Stimulated activated CD4-positive, alpha-beta T cell treated with anti-CD3 and anti-CD28 coated beads, Interleukin-4, amount 100 ng/mL, for 4 hours (primary cell): ENCODE data around the gene ARL6IP1.
A peak's percentile ranks its signal among the peaks of the same experiment; 100 is the strongest.

Experiments used
- DNase-seq, 2 experiments: peaks; one replicate each; pipeline ENCODE4 v3.0.0-alpha.2; 2020

ARL6IP1 gene

DNA sequence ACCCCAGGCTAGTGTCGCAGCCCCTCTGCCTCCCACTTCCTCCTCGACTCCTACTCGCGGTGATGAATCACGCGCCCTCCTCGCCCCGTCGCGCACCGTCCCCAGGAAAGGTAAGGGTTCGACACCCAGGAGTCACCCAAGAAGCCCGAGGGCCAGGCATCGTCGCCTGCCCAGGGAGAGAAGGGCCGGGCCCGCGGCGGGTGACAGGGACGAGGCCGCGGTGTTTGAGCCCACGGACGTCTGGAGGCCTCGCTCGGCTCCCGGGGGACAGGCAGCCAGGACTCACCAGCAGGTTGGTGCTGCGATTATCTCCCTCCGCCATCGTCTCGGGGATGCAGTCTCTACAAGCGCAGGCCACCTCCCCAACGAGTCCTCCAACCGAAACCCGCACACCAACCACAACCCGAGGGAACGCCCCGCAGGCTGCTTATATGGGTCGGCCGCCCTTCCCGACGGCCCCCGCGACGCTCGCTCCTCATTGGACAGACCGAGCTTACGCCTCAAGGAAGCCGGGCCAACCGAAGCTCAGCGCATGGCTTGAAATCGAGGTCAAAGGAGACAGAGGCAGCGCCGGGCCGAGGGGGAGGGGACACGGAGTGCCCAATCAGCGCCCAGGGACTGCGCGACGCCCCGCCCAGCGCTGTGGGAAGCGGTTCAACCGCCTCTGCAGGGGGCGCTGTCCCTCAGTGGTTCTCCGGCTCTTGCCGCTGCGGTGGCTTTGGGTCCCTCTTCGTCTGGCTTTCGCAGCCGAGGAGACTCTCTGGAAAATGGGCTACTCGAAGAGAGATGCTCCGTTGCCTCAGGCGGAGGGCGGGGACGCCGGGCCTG is at the start of gene ARL6IP1:
Gene ARL6IP1, minus strand, starts transcription at position 405 of the 828 bp plus-strand sequence. Its CDS starts 83 bp downstream, at position 322.
- DNase-seq = peak; percentile 98 to 99

DNA sequence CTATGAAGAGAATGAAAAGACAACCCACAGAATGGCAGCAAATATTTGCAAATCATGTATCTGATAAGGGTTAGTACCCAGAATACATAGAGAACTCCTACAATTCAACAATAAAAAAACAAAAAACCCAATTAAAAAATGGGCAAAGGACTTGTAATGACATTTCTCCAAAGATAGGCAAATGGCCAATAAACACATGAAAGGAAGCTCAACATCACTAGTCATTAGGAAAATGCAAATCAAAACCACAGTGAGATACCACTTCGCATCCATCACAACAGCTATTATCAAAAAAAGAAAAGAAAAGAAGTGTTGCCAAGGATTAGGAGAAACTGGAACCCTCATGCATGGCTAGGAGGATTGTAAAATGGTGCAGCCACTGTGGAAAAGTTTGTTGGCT is 45.1 kb upstream of the ARL6IP1 start:
- no peak for DNase-seq

GRCh38 chr16:18842565-18842964 is 41.2 kb upstream of the ARL6IP1 start:
- no peak for DNase-seq

DNA sequence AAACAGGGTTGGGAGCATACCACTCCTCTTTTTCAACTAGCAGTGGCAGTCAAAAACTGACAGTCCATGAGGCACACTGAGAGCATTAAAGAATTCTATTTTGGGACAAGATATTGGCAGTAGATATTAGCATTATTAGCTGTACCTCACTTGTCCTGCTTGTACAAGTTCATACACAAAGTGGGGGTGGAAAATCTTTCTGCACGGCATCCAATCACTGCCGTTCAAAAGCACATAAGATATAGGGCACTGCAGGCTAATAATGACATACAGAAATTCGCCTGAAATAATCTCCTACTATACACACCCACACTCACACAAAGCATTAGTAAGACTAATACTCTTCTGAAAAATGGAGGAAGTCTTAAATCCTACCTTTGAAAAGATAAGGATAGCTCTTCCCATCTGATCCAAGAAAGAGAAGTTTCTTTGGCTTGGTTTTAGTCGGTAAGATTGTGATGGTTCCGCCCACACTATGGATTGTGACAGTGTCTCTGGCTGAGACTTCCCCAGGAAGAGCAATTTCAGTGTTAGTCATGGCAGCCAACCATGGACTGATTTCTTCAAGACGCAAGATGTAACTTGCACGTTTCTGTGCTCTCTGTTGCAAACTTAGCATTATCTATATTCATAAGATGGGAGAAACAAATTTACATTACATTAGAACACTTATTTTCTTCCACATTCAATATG is 40.6 kb upstream of the ARL6IP1 start:
- DNase-seq = no peak

- DNase-seq = no peak
These were observed 38.2 kb upstream of the ARL6IP1 start for GRCh38 chr16:18839555-18839954.

DNA sequence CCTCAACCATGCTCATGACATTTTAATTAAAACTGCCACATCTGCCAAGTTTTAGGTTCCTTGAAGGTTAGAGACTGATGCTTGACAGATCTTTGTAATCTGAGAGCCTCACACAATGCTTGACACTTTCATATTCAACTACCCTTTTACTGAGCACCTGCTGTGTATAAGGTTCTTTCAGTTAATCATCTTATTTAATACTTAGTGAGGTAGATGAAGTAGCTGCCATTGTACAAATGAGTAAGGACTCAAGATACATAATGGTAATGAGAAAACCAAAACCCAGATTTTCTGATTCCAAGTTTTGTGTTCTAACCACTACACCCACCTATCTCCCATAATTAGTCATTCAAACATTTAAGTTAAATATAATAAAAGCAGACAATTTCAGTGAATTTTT is 35.4 kb upstream of the ARL6IP1 start:
- DNase-seq = no peak

DNA sequence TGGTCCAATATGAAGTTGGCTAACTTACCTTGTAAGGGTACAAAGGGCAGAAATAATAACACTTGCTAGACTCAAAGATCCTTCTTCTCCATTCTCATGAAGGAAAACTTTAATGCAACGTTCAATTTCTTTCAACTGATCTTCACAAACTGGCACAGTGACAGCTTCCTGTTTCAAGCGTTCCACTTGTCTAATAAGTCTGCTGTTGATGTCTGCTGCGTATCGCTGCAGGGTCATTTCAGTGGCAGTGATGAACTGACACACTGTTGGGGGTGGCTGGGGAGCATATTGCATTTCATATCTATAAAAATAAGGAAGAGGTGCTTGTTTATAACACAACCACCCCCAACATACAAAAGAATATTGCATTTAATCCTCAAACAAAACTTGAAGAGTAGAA is 33.5 kb upstream of the ARL6IP1 start:
- no peak for DNase-seq

- no peak for DNase-seq
These were observed 32.6 kb upstream of the ARL6IP1 start for GRCh38 chr16:18833707-18834505.

DNA sequence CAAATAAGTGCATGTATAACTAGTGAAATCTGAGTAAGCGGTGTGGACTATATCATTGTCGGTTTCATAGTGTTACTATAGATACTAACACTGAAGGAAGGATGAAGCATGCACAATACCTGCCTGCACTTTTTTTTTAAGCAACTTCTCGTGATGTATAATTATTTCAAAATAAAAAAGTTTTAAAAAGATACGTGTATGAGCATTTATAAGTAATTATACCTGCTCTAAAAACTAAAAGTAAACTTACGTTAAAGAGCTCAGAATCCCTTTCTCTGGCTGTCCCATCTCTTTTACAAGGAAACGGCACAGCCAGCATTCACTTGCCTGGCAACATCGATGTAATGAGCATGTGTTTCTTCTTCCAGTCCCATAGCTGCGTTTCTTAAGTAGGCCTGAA is 31.3 kb upstream of the ARL6IP1 start:
- no peak for DNase-seq

DNA sequence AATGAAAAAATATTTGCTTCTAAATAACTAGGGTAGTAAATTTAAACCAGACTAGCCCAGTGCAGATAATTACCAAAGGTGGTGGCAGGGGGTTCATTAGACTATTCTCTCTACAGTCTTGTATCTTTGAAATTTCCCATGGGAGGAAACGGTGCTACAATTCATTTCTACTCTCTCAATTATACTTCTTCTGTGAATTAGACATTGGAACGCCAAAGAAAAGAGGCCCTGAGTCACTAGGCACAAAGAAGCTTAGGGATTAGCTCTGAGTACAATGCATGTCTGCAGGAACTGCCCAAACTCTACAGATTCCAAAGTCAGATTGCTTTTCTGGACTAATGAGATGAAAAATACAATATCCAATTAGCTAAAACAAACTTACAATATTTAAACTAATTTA is 30.7 kb upstream of the ARL6IP1 start:
- no peak for DNase-seq

DNA sequence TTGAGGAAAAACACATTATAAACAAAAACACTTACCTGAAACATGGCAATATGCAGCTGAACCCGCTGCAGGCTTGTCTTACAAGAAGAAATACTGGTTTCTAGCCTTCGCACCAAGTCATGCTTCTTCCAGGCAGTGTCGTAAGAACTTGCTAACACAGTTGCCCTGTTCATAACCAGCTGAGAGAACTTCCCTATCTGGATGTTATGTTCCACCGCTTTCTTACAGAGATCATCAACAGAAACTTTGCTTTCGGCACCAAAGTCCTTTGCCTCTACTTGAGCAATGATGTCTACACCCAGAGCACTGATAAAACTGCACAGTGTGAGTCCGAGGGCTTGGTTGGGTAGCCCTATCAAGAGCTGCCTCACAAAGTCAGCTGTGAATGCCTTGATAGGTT is 27.9 kb upstream of the ARL6IP1 start:
- no peak for DNase-seq

- no peak for DNase-seq
These were observed 26.5 kb upstream of the ARL6IP1 start for GRCh38 chr16:18827890-18828289.

DNA sequence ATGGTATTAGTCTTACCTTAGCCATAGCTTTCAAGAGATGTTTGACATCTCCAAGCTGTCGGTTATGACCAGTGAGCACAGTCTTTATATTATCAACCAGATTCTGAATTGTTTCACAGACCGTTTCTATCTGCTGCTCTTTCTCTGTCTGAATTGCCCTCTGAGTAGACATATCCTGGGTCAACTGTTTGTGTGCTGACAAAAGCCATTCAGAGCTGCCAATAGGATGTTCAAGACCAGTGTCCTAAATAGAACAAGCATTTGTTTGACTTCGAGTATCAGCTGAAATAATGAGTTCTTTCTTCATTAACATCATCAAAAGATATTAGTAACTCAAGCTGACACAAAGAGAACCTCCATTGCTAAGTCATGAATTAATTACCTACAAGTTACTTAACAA is 14.9 kb upstream of the ARL6IP1 start:
- DNase-seq = no peak

- no peak for DNase-seq
These were observed 10.6 kb upstream of the ARL6IP1 start for GRCh38 chr16:18811925-18812324.

GRCh38 chr16:18809165-18809564 is 7.8 kb upstream of the ARL6IP1 start:
- DNase-seq = no peak

GRCh38 chr16:18805257-18805773 is 4.0 kb upstream of the ARL6IP1 start:
- no peak for DNase-seq

DNA sequence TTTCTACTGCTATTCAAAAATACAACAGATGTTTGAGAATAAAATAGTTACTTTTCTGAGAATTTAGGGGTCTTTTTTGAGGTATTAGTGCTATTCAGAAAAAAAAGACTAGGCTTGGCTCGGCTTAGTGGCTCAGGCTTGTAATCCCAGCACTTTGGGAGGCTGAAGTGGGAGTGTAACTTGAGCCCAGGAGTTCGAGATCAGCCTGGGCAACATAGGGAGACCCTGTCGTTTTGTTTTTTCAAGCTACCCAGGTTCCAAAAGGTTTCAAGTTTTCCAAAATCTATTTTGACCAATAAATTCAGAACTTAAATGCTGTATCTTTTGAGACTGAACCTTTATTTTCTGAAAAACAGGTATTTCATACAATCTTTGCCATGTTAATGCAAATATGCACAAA is 3.2 kb upstream of the ARL6IP1 start:
- no peak for DNase-seq

GRCh38 chr16:18803569-18804462 is 2.5 kb upstream of the ARL6IP1 start:
- no peak for DNase-seq

GRCh38 chr16:18802767-18803343 is 1.5 kb upstream of the ARL6IP1 start:
- DNase-seq = no peak

DNA sequence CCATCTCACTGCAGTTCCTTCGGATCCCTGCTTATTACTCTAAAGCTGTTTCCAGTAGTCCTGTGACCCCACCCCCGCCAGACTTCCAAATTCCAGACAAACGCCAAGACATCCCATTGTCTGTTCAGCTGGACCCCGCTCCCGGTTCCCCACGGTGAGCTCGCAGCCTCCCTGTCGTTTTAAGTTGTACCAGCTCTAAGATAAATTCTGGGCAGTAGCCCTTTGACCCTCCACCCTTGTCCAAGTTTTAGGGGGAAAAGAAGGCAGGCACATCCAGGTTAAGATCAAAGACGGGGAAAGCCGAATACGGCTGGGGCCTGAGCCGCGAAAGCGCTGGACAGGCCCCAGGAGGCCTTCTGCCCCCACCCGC is 589 bp downstream of the ARL6IP1 start:
- DNase-seq = no peak

DNA sequence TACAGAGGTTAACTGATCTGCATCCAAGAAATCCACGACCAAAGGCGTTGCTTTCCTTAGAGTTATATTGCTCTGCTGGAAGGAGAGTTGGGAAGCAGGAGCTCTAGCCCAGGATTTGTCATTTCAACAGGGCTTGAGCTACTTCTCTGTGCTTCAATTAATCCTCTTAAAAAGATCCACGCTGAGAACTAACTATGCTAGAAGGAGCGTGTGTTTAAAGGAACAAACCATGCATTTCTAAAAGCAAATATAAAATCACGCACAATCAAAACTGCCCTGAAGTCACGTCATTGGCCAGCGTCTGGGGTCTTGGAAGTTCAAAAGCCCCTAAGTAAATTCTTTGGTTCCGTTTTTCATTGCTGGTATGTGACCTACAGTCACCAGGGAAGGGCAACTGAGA is 1.1 kb downstream of the ARL6IP1 start:
- no peak for DNase-seq

DNA sequence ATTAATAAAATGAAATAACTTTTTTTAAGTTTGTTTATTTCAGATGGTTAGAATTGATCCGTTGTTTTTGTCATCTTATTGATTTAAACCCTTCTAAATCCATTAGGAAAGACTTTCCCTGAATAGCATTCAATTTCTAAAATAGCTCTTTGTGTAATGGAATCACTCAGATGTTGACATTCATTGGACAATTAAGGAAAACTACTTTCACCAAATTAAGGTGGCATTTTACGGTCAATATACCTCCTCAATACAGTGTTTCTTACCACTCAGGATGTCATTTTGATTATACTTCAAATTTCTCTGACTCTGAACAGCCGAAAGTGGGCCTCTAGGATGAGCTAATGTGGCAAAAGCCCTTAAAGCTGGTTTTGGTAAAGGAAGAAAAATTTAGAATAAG is 1.8 kb downstream of the ARL6IP1 start:
- DNase-seq = no peak
